HCT116 (cell line): ENCODE data around the gene OR9Q1. TPM values are rescaled to one million over a fixed set of nuclear protein-coding genes. Genes with fewer than 3 reads are reported as not detected.

Experiments used
- ATAC-seq: fragments of 200-7000 bp; cut with Tn5 transposase; 2 replicates; pipeline ENCODE4 v1.9.1; 2020; ENCODE audit warnings: mild to moderate bottlenecking, moderate library complexity
- BruUV-seq: library from RNA; stranded (reverse); fragments of 400-500 nt; replicated peaks from 2 replicates; lab custom pipeline; 2021; lab: Mats Ljungman, UMichigan
- CTCF ChIA-PET: fragments of 300-600 bp; sonication (Branson Sonifier 250); formaldehyde crosslinking; loops from one replicate; lab custom pipeline; 2021; ENCODE audit warnings: antibody characterized with exemption; lab: Charles Lee
- POLR2A ChIA-PET: fragments of 300-600, 350-600 bp; sonication (Branson Sonifier 250); formaldehyde crosslinking; loops from one replicate; lab custom pipeline; 2021; ENCODE audit warnings: antibody characterized with exemption; lab: Charles Lee
- RAD21 ChIA-PET, 2 experiments: fragments of 300-600 bp; sonication (Branson Sonifier 250); formaldehyde crosslinking; loops; one replicate each; lab custom pipeline; 2023; ENCODE audit warnings: low total read pairs in 2 of 2; ENCODE audit not compliant: uncharacterized antibody in 2 of 2, unreplicated experiment in 2 of 2, low non-redundant PET in 1 of 2; lab: Charles Lee
- DNase-seq: peaks from one replicate; pipeline ENCODE4 v3.0.0-alpha.2; 2010; ENCODE audit warnings: low read depth, low spot score
- H2AFZ ChIP-seq: fragments of 200-600 bp; shearing (Covaris generic), sonication (generic); 2 replicates; pipeline ENCODE4 v1.6.1; 2017; ENCODE audit warnings: low read depth, mixed run types, mixed read lengths, antibody characterized with exemption, low read length; ENCODE audit not compliant: poor library complexity, severe bottlenecking
- H3K27ac ChIP-seq: 2 replicates; pipeline ENCODE4 v1.5.1; 2012; ENCODE audit warnings: low read depth, low read length
- H3K27me3 ChIP-seq: fragments of 200-600 bp; sonication (generic); 2 replicates; pipeline ENCODE4 v1.6.1; 2016; ENCODE audit warnings: mixed run types, low read length, mixed read lengths; ENCODE audit not compliant: insufficient read depth
- H3K36me3 ChIP-seq, 2 experiments: fragments of 200-500 bp in 1 of 2; fragments of 200-600 bp in 1 of 2; sonication (Bioruptor generic) in 1 of 2; sonication (generic) in 1 of 2; 2 replicates each; pipeline versions ENCODE4 v1.5.1 to v1.6.1; 2014 to 2016; ENCODE audit warnings: low read length in 2 of 2, inconsistent platforms in 1 of 2, mixed read lengths in 1 of 2, mixed run types in 1 of 2; ENCODE audit not compliant: insufficient read depth in 2 of 2, control insufficient read depth in 1 of 2
- H3K4me1 ChIP-seq, 2 experiments: fragments of 200-600 bp in 1 of 2; sonication (generic) in 1 of 2; 2 replicates each; pipeline versions ENCODE4 v1.5.1 to v1.6.1; 2012 to 2017; ENCODE audit warnings: low read length in 2 of 2, inconsistent platforms in 1 of 2, mild to moderate bottlenecking in 1 of 2, mixed read lengths in 1 of 2, mixed run types in 1 of 2, moderate library complexity in 1 of 2; ENCODE audit not compliant: insufficient read depth in 2 of 2, control insufficient read depth in 1 of 2
- H3K4me2 ChIP-seq: fragments of 200-600 bp; sonication (generic); 2 replicates; pipeline ENCODE4 v1.6.1; 2017; ENCODE audit warnings: mixed run types, low read length, mixed read lengths
- H3K4me3 ChIP-seq, 2 experiments: fragments of 200-600 bp in 1 of 2; sonication (generic) in 1 of 2; replicated peaks in 1 of 2; 2 replicates each; pipeline ENCODE4 v1.5.1; 2011 to 2016; ENCODE audit warnings: low read length in 2 of 2, control low read depth in 1 of 2, low read depth in 1 of 2, mild to moderate bottlenecking in 1 of 2, mixed read lengths in 1 of 2, mixed run types in 1 of 2
- H3K79me2 ChIP-seq: fragments of 200-600 bp; sonication (generic); 2 replicates; pipeline ENCODE4 v1.6.1; 2017; ENCODE audit warnings: mild to moderate bottlenecking, mixed run types, low read length, moderate library complexity, mixed read lengths; ENCODE audit not compliant: insufficient read depth
- H3K9ac ChIP-seq: fragments of 200-600 bp; sonication (generic); 2 replicates; pipeline ENCODE4 v1.6.1; 2016; ENCODE audit warnings: low read length, mixed read lengths
- H3K9me2 ChIP-seq: fragments of 200-600 bp; sonication (generic), shearing (Covaris generic); 2 replicates; pipeline ENCODE4 v1.6.1; 2017; ENCODE audit warnings: mixed run types, mild to moderate bottlenecking, moderate library complexity; ENCODE audit not compliant: insufficient read depth
- H3K9me3 ChIP-seq, 2 experiments: fragments of 200-500 bp in 1 of 2; fragments of 200-600 bp in 1 of 2; sonication (Bioruptor generic) in 1 of 2; sonication (generic) in 1 of 2; 2 replicates each; pipeline ENCODE4 v1.6.1; 2014 to 2017; ENCODE audit warnings: low read length in 2 of 2, mixed read lengths in 2 of 2, inconsistent platforms in 1 of 2, low read depth in 1 of 2, mild to moderate bottlenecking in 1 of 2, mixed run types in 1 of 2, moderate library complexity in 1 of 2; ENCODE audit not compliant: control insufficient read depth in 1 of 2, insufficient read depth in 1 of 2
- H4K20me1 ChIP-seq: fragments of 200-600 bp; sonication (generic), shearing (Covaris generic); 2 replicates; pipeline ENCODE4 v1.6.1; 2017; ENCODE audit warnings: mixed run types, mild to moderate bottlenecking, moderate library complexity; ENCODE audit not compliant: insufficient read depth
- CEBPB ChIP-seq: IDR thresholded peaks from 2 replicates; pipeline ENCODE4 v1.6.1; 2012; ENCODE audit warnings: low read depth
- ELF1 ChIP-seq: IDR thresholded peaks from 2 replicates; pipeline ENCODE4 v1.6.1; 2012; ENCODE audit warnings: low read depth, borderline replicate concordance
- EZH2phosphoT487 ChIP-seq: fragments of 200-600 bp; IDR thresholded peaks from 2 replicates; pipeline ENCODE4 v1.6.1; 2018; ENCODE audit warnings: antibody characterized with exemption, borderline replicate concordance
- FOSL1 ChIP-seq: IDR thresholded peaks from 2 replicates; pipeline ENCODE4 v1.6.1; 2012; ENCODE audit warnings: low read depth
- JUND ChIP-seq: IDR thresholded peaks from 2 replicates; pipeline ENCODE4 v1.6.1; 2012
- MAX ChIP-seq: IDR thresholded peaks from 2 replicates; pipeline ENCODE4 v1.6.1; 2012
- RAD21 ChIP-seq: IDR thresholded peaks from 2 replicates; pipeline ENCODE4 v1.6.1; 2012; ENCODE audit warnings: low read depth, mild to moderate bottlenecking
- SIN3A ChIP-seq: IDR thresholded peaks from 2 replicates; pipeline ENCODE4 v1.6.1; 2012; ENCODE audit warnings: low read depth
- SRF ChIP-seq: IDR thresholded peaks from 2 replicates; pipeline ENCODE4 v1.6.1; 2012; ENCODE audit warnings: low read depth
- YY1 ChIP-seq: IDR thresholded peaks from 2 replicates; pipeline ENCODE4 v1.6.1; 2011; ENCODE audit warnings: low read length, low read depth, moderate library complexity, mild to moderate bottlenecking; ENCODE audit not compliant: insufficient replicate concordance; ENCODE audit errors: extremely low read depth
- ZBTB33 ChIP-seq: IDR thresholded peaks from 2 replicates; pipeline ENCODE4 v1.6.1; 2011; ENCODE audit warnings: mild to moderate bottlenecking, low read length, moderate library complexity; ENCODE audit not compliant: insufficient replicate concordance; ENCODE audit errors: extremely low read depth
- ZFX ChIP-seq: fragments of 450-650 bp; IDR thresholded peaks from 2 replicates; pipeline ENCODE4 v1.6.1; 2017
- ZNF274 ChIP-seq: fragments of 200-500 bp; sonication (Bioruptor generic); IDR thresholded peaks from 2 replicates; pipeline ENCODE4 v1.6.1; 2014; ENCODE audit warnings: mild to moderate bottlenecking, low read depth, low read length, inconsistent platforms
- intact Hi-C: fragments of 100-400 bp; cut with micrococcal nuclease; formaldehyde crosslinking; loops from 2 replicates; pipeline ENCODE4 v1.10.0; 2022
- total RNA-seq: library from RNA; stranded (reverse); gene quantifications from one replicate; pipeline ENCODE4 v1.2.1, GENCODE V29; 2021; ENCODE audit not compliant: unreplicated experiment
- TF ChIP-seq, protein P1 (sequence below), 3 experiments: fragments of 200-600 bp in 1 of 3; sonication (generic) in 1 of 3; IDR thresholded peaks in 2 of 3; conservative IDR thresholded peaks in 1 of 3; 2 replicates each; pipeline ENCODE4 v1.5.1; 2012 to 2017; ENCODE audit warnings: low read depth in 2 of 3, low read length in 2 of 3, antibody characterized with exemption in 1 of 3, borderline replicate concordance in 1 of 3, control low read depth in 1 of 3, mild to moderate bottlenecking in 1 of 3, mixed read lengths in 1 of 3, mixed run types in 1 of 3, moderate library complexity in 1 of 3; ENCODE audit not compliant: insufficient read depth in 1 of 3

OR9Q1 gene
- total RNA-seq, 1 experiment from 2014 or later, result not detected

- Histone ChIP-seq H3K4me2 (no peak overlapping the region), H3K9me3 (no peaks in the 10 kb centered on the region), H4K20me1 (no peaks in the 10 kb centered on the region), H3K27ac (no peak overlapping the region), H3K36me3 (no peaks in the 10 kb centered on the region), H3K9ac (no peak overlapping the region), H3K9me2 (no peaks in the 10 kb centered on the region), H2AFZ (no peak overlapping the region), H3K27me3 (no peaks in the 10 kb centered on the region), H3K79me2 (no peaks in the 10 kb centered on the region), H3K4me3 (no peak overlapping the region), H3K4me1 (no peaks in the 10 kb centered on the region)
- DNase-seq, result no peak
- ChIA-PET RAD21 (no interaction called here), POLR2A (no interaction called here), CTCF (no interaction called here)
- TF ChIP-seq ELF1 (no peak), SRF (no peak), FOSL1 (no peak), EZH2phosphoT487 (no peak)
- TF ChIP-seq, protein P1, sequence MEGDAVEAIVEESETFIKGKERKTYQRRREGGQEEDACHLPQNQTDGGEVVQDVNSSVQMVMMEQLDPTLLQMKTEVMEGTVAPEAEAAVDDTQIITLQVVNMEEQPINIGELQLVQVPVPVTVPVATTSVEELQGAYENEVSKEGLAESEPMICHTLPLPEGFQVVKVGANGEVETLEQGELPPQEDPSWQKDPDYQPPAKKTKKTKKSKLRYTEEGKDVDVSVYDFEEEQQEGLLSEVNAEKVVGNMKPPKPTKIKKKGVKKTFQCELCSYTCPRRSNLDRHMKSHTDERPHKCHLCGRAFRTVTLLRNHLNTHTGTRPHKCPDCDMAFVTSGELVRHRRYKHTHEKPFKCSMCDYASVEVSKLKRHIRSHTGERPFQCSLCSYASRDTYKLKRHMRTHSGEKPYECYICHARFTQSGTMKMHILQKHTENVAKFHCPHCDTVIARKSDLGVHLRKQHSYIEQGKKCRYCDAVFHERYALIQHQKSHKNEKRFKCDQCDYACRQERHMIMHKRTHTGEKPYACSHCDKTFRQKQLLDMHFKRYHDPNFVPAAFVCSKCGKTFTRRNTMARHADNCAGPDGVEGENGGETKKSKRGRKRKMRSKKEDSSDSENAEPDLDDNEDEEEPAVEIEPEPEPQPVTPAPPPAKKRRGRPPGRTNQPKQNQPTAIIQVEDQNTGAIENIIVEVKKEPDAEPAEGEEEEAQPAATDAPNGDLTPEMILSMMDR (IDR thresholded peaks at IDR 0.05 in 2 of 3, conservative IDR thresholded peaks at IDR 0.05 in 1 of 3; ENCODE audit: borderline replicate concordance in 1 of 3, insufficient read depth in 1 of 3, low read depth in 2 of 3, low read length in 2 of 3), result peak in 2 of 3 experiments; percentile 36 to 40; a peak in 3 of 6 replicates
- ATAC-seq, result peak; percentile 77
- intact Hi-C loops, result loop anchor here (10.0 kb wide), 1 partner anchor 446 kb away; no protein-coding TSS in a partner anchor
- BruUV-seq, result no TSS peak
Observed at GRCh38 chr11:58068655-58069054, 45.0 kb downstream of the OR9Q1 start.

DNA sequence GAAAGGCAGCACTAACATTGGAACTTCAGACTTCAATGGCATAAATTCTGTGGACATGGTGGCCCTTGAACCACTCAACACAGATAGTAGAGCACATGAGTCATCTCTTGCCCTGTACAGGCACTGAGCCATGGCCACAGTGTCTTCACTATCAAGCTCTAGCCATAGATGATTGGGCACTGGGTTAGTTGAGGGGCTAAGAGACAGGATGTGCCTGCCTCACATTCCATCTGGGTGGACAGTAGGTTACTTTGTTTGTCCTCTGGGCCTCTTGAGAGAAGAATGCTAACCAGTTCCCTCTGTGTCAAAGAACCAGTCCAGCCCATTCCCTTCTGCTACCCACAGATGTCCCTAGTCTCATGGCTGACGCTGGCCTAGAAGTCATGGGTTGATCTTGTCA is 46.9 kb downstream of the OR9Q1 start:
- H4K20me1 ChIP-seq, result no peaks in the 10 kb centered on the region
- CTCF ChIA-PET, result no interaction called here
- H3K9me2 ChIP-seq, result no peaks in the 10 kb centered on the region
- DNase-seq (no peak), ATAC-seq (no peak)
- no peak overlapping the region for H3K27ac ChIP-seq
- no peak overlapping the region for H3K4me3 ChIP-seq
- POLR2A ChIA-PET, result no interaction called here
- no peak overlapping the region for H2AFZ ChIP-seq
- no TSS peak for BruUV-seq
- H3K9me3 ChIP-seq, result no peaks in the 10 kb centered on the region
- intact Hi-C loops, result no loop called here
- no peaks in the 10 kb centered on the region for H3K36me3 ChIP-seq
- RAD21 ChIA-PET, result no interaction called here
- H3K4me1 ChIP-seq, result no peaks in the 10 kb centered on the region
- H3K4me2 ChIP-seq, result no peak overlapping the region
- H3K79me2 ChIP-seq, result no peaks in the 10 kb centered on the region
- no peaks in the 10 kb centered on the region for H3K27me3 ChIP-seq
- H3K9ac ChIP-seq, result no peak overlapping the region
- TF ChIP-seq JUND (no peak), ZBTB33 (no peak), ZNF274 (no peak), CEBPB (no peak), RAD21 (no peak), ZFX (no peak), YY1 (no peak), SIN3A (no peak), MAX (no peak), SRF (no peak)
- TF ChIP-seq, protein P1 (IDR thresholded peaks at IDR 0.05 in 2 of 3, conservative IDR thresholded peaks at IDR 0.05 in 1 of 3; ENCODE audit: borderline replicate concordance in 1 of 3, insufficient read depth in 1 of 3, low read depth in 2 of 3, low read length in 2 of 3), result no peak
